GM23338 (cell line): ENCODE results near the gene PCYT2.

ENCODE experiments used
- EZH2 ChIP-seq: fragments of 200-600 bp; sonication (generic); IDR thresholded peaks from one replicate; pipeline ENCODE4 v1.8.0; 2017; ENCODE audit warnings: antibody characterized with exemption, mild to moderate bottlenecking, low read depth; ENCODE audit not compliant: unreplicated experiment
- JUNB ChIP-seq: IDR thresholded peaks from one replicate; pipeline ENCODE4 v1.6.1; 2016; ENCODE audit warnings: antibody characterized with exemption; ENCODE audit not compliant: unreplicated experiment
- POLR2AphosphoS5 ChIP-seq: IDR thresholded peaks from 2 replicates; pipeline ENCODE4 v1.6.1; 2016; ENCODE audit warnings: antibody characterized with exemption, low read depth
- TF ChIP-seq, protein P1 (sequence below), 2 experiments: fragments of 200-600 bp in 1 of 2; sonication (generic) in 1 of 2; conservative IDR thresholded peaks; 2 replicates each; pipeline versions ENCODE4 v1.5.1 to v1.6.1; 2016 to 2017; ENCODE audit warnings: antibody characterized with exemption in 2 of 2, low read depth in 2 of 2, mild to moderate bottlenecking in 2 of 2, moderate library complexity in 1 of 2

DNA sequence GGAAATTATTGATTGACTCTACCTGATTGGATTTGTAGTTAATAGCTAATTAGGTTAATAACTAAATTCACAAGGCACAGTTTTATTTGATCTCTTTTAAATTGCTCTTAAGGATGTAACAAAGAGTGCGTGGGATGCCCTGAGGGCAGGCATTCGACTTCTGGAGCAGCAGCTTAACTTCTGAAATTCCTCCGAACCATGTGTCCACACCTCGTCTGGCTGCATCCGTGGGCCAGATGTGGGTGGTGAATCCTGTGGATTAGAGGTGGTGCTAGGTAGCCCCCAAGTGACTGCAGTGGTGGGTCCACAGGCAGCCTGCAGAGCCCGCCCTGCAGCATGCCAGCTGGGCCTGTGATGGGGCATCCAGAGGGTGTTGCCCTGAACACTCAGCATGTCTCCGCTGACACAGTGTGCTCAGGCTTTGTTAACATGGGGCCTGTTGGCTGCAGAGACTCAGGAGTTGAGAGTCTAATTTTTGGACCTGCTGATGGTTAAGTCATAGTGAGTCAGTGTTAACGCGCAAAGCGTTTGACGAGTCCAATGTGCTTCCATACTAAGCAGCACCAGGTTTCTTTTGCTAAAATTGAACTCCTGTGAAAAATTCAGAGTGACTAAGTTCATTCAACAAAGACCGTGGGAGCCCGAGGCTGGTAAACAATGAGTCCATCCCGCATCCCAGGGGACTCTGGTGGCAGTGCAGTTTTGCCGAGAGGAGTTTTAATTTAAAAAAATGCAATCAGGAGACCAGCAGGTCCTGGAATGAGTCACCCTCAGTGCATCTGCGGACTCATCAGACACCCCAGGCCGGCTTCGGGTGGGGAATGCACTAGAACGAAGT, 13.0 kb downstream of the PCYT2 start:
- TF ChIP-seq JUNB (no peak), EZH2 (no peak), POLR2AphosphoS5 (no peak)
- TF ChIP-seq, protein P1, sequence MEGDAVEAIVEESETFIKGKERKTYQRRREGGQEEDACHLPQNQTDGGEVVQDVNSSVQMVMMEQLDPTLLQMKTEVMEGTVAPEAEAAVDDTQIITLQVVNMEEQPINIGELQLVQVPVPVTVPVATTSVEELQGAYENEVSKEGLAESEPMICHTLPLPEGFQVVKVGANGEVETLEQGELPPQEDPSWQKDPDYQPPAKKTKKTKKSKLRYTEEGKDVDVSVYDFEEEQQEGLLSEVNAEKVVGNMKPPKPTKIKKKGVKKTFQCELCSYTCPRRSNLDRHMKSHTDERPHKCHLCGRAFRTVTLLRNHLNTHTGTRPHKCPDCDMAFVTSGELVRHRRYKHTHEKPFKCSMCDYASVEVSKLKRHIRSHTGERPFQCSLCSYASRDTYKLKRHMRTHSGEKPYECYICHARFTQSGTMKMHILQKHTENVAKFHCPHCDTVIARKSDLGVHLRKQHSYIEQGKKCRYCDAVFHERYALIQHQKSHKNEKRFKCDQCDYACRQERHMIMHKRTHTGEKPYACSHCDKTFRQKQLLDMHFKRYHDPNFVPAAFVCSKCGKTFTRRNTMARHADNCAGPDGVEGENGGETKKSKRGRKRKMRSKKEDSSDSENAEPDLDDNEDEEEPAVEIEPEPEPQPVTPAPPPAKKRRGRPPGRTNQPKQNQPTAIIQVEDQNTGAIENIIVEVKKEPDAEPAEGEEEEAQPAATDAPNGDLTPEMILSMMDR (conservative IDR thresholded peaks at IDR 0.05; ENCODE audit: low read depth in 2 of 2) = no peak
